Measurements from ENCODE around the gene ASCL5.

ASCL5 gene

GRCh38 chr1:201153474-201154388 lies 26.7 kb upstream of the ASCL5 start:
- no peak for DNase-seq (ENCODE audit: low read depth)

- no peak for DNase-seq (ENCODE audit: low read depth)
Measured at GRCh38 chr1:201149400-201149799, 22.4 kb upstream of the ASCL5 start.

- DNase-seq (ENCODE audit: low read depth), result no peak
Measured at GRCh38 chr1:201147396-201148015, 20.5 kb upstream of the ASCL5 start.

GRCh38 chr1:201146626-201147390 lies 19.8 kb upstream of the ASCL5 start:
- no peak for DNase-seq (ENCODE audit: low read depth)

GRCh38 chr1:201145816-201146215 lies 18.8 kb upstream of the ASCL5 start:
- DNase-seq (ENCODE audit: low read depth), result no peak

- no peak for DNase-seq (ENCODE audit: low read depth)
Measured at GRCh38 chr1:201145132-201145531, 18.1 kb upstream of the ASCL5 start.

GRCh38 chr1:201144701-201145100 lies 17.7 kb upstream of the ASCL5 start:
- no peak for DNase-seq (ENCODE audit: low read depth)

GRCh38 chr1:201143726-201144635 lies 17.0 kb upstream of the ASCL5 start:
- DNase-seq (ENCODE audit: low read depth), result no peak

- no peak for DNase-seq (ENCODE audit: low read depth)
Measured at GRCh38 chr1:201142849-201143725, 16.1 kb upstream of the ASCL5 start.

GRCh38 chr1:201142011-201142848 lies 15.2 kb upstream of the ASCL5 start:
- DNase-seq (ENCODE audit: low read depth), result no peak

GRCh38 chr1:201141418-201141817 lies 14.4 kb upstream of the ASCL5 start:
- no peak for DNase-seq (ENCODE audit: low read depth)

GRCh38 chr1:201140941-201141260 lies 13.9 kb upstream of the ASCL5 start:
- DNase-seq (ENCODE audit: low read depth), result no peak

- no peak for DNase-seq (ENCODE audit: low read depth)
Measured at GRCh38 chr1:201140235-201140940, 13.4 kb upstream of the ASCL5 start.

GRCh38 chr1:201139756-201140155 lies 12.8 kb upstream of the ASCL5 start:
- DNase-seq (ENCODE audit: low read depth), result no peak

GRCh38 chr1:201139306-201139705 lies 12.3 kb upstream of the ASCL5 start:
- no peak for DNase-seq (ENCODE audit: low read depth)

GRCh38 chr1:201138311-201138840 lies 11.4 kb upstream of the ASCL5 start:
- no peak for DNase-seq (ENCODE audit: low read depth)

GRCh38 chr1:201137579-201138310 lies 10.8 kb upstream of the ASCL5 start:
- no peak for DNase-seq (ENCODE audit: low read depth)

GRCh38 chr1:201137024-201137392 lies 10.0 kb upstream of the ASCL5 start:
- no peak for DNase-seq (ENCODE audit: low read depth)
